ENCODE data around the gene SMYD3.

SMYD3 gene

DNA sequence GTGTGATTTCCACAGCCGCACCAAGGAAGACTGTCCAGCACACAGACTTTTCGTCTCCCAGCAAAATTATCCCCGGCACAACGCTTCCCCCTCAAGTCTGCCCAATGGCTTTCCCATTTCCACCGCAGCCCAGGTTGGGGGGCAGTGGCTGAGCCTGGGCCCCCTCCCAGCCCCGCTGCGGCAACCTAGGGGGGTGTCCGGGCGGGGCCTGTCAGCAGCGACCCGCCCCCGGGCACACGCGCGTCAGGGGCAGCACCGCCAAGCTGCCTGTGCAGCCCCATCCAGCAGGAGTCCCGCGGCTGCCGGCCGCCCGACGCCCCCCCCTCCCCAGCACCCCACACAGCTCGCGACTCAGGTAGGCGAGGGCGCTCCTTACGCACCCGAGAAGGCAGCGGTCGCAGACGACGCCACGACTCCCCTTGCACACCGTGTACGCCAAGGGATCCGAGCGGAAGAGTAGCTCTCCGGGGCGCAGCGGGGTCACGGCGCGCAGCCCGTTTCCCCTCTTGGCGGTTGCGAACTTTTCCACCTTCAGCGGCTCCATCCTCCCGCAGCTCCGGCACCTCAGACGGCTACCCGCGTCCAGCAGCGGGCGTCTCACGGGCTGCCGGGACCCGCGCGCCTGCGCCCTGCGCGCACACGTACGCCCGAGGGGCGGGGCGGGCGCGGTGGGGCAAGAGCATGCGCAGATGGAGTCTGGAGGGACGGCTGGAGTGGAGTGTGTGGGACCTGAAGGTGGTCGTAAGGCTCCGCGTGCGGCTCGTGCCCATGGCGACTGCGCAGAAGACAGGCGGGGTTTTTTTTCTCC, at the start of gene SMYD3:
TSS of gene SMYD3 (minus strand) at position 606 of the 808 bp plus-strand sequence.
- peak; percentile 90 for DNase-seq

DNA sequence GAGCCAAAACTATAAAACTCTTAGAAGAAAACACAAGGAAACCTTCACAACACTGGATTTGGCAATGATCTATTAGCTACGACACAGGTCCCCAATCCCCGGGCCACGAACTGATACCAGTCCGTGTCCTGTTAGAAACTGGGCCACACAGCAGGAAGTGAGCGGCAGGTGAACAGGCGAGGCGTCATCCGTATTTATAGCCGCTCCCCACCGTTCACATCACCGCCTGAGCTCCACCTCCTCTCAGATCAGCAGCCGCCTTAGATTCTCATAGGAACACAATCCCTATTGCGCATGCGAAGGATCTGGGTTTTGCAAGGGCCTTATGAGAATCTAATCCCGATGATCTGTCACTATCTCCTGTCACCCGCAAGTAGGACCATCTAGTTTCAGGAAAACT, 47.1 kb upstream of the SMYD3 start:
- DNase-seq: no peak

DNA sequence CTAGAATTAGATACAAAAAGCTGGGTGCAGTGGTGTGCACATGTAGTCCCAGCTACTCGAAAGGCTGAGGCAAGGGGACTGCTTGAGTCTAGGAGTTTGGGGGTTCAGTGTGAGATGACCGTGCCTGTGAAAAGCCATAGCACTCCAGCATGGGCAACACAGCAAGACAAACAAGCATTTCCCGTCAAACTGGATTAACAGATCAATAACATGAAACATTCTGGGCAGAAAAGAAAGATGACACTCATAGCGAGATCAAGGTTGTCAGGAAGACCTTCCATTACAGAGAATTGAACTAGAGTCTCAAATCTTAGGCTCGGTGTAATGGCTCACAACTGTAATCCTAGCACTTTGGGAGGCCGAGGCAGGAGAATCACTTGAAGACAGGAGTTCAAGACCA, 45.0 kb upstream of the SMYD3 start:
- no peak for DNase-seq

DNA sequence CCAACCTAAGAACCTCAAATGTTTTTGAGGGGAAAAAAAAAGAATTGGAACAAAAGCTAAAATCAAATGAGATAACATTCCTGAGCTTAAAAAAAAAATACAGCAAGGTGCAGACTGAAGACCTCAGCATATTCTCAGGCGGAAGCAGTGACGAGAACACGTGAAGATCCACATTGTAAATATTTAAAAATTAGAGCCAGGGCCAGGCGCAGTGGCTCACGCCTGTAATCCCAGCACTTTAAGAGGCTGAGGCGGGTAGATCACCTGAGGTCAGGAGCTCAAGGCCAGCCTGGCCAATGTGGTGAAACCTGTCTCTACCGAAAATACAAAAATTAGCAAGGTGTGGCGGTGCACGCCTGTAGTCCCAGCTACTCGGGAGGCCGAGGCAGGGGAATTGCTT, 43.3 kb upstream of the SMYD3 start:
- no peak for DNase-seq

DNA sequence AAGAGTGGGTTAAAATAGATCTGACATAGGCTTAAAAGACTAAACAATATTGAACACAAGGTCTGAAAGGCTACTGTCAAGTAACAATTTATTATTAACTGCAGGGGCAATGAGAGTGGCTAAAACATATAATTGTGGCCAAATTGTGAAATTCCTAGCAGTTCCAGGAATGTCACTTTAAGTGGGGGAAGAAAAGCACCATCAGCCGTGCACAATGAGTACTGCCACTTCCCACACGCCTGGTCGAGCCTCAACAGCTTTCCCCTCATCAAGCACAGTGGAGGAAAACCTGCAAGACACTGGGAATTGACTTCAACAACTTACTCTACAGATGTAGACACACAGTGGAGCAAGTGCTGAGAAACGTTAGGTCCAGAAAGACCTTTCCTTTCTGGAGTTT, 42.6 kb upstream of the SMYD3 start:
- no peak for DNase-seq

DNA sequence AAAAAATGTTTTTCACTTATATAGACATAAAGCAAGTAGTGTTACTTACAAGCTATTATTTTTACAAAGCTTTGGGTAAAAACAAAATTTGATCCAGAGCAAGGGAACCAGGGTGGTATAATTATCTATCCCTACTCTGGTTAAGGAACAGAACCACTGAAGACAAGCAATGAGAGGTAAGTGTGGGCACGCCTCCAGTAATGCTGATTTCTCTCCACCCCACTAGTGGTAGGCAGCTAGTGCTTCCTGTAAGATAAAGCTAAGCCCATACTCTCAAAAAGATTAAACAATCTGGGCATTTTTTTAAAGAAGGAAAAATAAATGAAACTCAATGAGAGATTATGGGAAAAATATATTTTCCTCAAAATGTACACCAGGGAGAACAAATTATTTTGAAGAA, 36.9 kb upstream of the SMYD3 start:
- DNase-seq: no peak

DNA sequence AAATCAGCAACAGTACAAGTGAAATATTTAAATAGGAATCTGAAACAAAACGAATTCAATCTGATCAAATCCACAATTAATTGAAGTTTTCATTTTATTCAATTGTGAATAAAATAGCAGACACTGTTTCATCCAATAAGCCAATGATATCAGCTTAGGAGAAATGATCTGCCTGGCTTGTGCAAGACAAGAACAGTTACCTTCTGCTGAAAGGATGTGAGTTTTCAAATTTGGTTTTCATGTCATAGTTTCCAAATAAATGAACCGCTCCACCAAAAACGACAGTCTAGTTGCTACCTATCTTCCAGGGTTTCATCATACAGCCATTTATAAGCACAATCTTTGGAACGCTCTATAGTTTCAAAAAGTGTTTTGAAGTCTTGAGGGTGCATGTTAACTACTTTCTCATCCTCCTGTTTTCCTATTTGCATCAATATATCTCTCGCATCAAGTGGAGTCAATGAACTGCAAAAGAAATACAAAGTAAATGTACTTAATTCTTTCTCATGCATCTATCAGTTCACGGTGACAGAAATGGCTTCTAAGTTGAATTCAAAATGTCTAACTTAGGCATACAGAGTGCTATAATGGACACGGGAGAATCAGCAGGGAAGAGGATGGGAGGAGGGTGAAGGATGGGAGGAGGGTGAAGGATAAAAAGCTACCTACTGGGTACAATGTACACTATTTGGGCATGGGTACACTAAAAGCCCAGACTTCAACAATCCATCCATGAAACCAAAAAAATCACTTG, 33.8 kb upstream of the SMYD3 start:
- no peak for DNase-seq

DNA sequence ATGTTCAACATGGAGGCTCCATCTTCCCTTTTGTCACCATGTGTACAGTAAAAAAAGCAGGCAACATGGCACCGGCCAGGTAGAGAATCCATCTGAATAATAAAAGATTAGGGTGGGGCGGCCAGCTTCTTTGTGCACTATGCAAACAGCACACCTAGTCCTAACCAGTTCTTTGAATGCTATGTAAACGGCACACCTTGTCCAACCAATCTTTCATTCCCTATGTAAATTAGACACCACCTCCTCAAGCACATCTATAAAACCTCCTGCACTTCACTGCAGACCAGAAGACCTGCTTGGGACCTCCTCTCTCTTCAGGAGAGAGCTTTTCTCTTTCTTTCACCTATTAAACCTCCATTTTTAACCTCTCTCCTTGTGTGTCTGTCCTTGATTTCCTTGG, 30.8 kb upstream of the SMYD3 start:
- no peak for DNase-seq

DNA sequence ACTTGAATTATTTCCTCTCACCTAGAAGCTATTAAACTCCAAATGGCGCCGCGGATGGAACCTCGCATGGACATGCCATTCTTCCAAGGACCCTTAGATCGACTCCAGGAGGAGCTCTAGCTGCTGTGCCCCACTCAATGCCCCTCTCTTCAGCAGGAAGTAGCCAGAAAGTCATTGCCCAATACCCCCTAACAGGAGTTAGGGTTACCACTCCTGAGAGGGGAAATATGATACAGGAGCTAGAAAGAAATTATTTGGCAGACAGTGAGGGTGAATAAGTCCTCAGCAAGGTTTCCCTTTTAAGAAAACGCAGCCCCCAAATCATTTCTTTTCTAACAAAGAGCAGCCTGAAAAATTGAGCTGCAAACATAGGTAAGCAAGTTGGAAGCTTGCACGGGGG, 30.4 kb upstream of the SMYD3 start:
- DNase-seq: no peak

DNA sequence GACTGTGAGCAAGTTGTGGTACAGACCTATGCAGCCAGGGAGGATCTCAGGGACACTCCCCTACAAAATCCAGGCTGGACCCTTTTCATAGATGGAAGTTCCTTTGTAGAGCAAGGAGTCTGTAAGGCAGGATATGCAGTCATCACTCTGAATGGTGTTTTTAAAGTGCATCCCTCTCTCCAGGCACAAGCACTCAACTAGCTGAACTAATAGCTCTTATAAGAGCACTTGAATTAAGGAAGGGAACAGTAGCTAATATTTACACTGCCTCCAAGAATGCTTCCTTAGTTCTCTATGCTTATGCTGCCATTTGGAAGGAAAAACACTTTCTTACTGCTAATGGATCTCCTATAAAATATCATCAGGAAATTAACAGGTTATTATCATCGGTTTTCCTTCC, 27.0 kb upstream of the SMYD3 start:
- peak; percentile 28 for DNase-seq

DNA sequence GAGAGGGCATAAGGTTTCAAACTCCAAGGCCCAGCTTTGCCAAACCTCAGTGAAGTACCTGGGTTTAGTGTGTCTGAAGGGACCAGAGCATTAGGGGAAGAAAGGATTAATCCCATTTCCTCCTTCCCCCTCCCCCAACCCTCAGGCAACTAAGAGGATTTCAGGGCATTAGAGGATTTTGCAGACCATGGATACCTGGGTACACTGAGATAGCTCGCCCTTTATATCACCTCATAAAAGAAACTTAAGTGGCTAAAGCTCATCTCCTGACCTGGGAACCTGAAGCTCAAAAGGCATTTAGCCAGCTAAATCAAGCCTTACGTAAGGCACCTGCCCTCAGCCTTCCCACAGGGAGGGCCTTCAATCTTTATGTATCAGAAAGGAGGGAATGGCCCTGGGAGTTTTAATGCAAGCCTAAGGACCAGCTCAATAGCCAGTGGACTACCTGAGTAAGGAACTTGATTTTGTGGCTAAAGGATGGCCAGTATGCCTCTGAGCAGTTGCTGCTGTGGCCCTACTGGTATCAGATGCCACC, 26.4 kb upstream of the SMYD3 start:
- no peak for DNase-seq

DNA sequence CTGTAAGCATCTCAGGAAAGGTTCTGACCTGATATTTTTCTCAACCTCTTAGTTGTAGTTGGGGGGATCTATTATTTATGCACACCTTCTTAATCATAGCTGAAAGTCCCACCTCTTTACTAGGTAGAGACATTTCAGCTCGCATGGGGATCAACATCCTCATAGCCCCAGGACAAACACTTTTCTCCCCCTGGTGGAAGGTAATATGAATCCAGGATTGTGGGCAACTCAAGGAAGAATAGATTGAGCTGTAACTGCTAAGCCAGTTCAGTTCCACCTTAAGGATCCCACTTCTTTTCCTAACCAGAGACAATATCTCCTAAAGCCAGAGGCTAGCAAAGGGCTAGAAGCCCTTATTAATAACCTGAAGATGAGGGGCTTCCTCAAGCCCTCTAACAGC, 25.4 kb upstream of the SMYD3 start:
- DNase-seq: peak; percentile 12

DNA sequence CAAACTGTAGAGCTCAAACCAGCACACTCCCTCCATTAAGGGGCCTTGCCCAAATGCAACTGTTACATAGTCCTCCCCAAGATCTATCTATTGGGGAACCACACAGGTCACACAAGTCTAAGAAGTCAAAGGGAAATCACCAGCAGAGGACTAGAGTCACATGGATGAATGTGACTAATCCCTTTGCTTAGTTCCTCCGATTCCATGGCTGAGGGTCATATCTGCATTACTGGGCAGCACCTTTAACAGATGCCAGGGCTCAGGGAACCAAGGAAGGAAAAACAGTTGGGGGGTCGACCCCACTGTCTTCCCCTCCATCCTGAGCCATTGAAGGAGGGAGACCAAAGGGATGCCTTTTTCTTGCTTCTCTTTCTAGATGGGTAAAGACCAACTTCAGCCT, 23.4 kb upstream of the SMYD3 start:
- no peak for DNase-seq

DNA sequence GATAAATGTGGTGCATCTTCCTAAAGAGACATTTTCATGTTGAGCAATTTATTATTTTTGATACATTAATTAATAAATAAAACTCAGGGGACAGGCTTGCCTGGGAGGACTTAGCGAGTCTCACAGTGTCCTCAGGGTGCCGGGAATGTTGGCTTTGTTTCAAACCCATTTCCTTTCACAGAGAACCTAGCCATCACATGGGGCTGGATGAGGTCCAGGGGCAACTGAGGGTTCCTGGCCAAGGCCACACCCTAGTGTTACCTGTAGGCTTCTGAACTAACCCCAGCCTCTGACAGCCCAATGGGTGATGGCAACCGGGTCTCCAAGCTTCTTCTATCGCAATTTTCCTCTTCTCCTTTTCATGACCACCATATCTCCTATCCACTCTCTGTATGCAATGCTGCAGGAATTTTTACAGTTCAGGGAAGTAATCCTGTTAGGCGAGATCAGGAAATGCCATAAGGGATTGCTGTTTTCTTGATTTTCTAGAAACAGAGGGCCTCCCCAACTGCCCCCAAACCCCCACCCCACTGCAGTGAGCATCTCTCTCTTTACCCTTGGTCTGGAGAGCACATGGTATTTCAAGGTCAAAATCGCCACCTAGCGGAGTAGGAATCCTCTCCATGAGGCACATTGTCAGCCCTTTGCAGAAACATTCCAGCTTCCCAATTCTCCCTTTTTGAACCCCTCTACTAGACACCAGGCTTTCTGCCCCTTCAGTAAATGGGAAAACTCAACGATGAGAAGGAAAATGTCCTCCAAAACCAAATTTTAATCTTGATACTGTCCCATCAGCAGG, 22.1 kb upstream of the SMYD3 start:
- DNase-seq: no peak

DNA sequence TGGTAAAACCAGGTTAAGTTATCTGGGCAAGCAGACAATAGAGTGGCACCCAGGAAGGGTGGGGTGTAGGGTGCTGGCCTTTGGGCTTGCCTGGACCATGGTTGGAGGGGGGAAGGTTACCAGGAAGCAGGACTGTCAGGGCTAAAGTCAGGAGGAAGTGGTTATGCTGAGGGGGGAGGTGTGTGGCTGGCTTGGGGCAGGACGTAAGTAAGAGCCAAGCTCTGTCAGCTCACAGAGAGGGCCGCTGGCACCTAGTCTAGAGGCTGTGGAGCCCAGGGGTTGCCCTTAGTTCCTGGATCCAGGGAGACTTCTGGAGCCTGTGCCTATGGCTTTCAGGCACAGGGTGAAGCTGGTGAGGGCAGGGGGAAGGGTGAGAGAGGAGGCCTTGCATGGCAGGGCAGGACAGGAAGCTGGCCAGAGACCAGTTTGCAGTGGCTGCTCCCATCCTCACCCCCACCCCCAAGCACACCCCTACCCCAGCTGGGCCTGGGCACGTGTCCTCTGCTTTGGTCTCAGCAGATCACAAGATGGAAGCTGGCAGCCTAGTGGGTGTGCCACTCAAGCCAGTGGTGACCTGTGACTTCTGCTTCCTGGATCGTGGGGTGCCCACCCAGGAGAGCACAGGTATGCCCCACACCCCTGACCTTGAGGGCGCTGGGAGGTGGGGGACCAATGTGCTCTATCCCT, 20.5 kb upstream of the SMYD3 start:
- peak; percentile 34 for DNase-seq

DNA sequence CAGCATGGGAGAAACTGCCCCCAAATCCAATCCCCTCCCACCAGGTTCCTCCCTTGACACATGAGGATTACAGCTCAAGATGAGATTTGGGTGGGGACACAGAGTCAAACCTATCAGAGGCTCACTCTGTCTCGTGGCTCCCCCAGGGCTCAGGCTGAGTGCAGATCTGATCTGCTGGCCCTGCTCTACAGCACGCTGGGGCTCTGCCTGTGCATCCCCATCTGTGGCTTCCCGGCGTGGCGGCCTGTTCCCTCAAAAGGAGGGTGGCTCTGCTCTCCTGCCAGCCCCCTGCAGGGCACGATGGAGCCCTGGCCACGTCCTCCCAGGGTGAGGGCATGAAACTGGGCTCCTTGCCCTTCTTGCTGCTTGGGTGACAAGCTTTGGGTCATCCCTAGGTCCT, 19.8 kb upstream of the SMYD3 start:
- no peak for DNase-seq

DNA sequence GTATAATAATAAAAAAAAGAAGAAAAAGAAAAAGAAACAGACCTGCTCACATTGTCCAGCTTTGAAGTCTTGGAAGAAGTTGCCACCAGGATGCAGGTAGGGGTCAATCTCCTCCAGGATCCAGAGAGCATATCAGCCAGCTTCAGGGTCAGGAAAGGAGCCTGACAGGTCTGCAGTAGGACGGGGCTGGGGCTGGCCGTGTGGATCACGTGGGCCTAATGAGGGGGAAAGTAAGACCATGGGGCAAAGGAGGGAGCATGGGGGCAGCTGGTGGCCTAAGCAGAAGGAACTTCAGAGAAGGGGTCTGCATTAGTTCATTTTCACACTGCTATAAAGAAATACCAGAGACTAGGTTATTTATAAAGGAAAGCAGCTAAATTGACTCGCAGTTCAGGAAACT, 19.3 kb upstream of the SMYD3 start:
- no peak for DNase-seq

DNA sequence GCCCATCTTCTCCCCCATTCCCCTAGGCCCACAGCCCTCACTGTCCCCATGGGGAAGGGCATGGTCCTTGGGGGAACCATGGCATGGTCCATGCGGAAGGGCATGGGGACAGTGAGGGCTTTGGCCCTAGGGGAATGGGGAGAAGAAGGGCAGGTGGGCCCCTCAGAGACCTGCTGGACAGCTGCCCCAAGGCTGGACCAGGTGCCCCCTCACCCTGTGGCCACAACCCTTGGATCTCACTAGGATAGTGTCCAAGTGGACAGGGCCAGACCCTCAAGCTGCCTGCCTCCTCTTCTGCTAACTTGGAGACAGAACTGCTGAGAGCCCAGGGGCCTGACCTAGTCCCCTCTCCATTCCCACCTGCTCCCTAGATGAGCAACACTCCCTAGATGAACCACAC, 12.4 kb upstream of the SMYD3 start:
- DNase-seq: no peak

DNA sequence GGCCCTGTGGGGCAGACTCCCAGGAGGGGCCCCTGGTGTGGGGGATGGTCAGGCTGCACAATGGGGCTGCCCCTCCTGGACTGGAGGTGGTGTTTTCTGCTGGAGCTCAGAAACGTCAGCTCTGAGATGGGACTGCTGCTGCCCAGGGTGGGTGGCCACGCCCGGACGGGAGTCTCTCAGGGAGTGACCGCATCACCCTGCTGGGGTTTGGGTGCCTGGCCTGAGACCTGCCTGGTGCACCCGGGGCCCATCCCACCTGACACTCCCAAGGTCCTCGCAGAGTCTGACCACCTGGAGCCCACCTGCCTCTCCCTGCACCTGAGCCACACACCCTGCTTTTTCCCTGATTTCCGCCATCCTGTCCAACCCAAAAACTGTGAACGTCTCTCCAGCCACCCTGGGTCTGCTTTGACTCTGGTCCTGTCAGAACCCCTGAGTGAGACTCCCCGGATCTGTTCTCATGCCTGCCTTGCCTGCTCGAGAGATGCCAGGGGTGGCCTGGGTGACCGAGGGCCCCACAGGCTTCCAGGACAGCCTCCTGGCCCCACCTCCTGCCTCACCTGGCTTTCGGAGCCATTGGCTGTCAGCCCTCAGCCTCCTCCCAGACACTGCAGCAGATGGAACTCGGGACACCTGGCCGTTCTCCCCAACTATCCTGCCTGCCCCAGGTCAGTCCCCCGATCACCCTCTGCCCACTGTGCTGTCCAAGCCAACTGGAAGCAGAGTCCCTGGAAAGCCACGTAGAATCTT, 11.6 kb upstream of the SMYD3 start:
- DNase-seq: no peak

DNA sequence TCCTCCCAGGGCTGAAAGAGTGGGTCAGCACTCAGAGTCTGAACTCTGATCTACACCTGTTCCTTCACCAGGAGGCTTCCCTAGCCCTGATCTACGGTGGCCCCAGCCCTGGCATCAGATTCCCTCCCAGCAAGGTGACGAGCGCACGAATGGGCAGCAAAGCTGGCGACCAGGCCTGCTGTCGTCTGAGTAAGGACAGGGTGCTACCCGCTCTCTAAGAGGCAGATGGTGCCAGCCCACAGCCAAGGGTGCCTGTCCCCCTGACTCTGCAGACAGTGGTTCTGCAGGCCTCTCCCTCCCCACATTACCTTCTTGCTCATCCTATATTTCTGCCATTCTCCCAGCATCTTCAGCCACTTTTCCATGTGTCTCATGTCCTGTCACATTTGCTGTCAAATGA, 10.3 kb upstream of the SMYD3 start:
- DNase-seq: no peak

DNA sequence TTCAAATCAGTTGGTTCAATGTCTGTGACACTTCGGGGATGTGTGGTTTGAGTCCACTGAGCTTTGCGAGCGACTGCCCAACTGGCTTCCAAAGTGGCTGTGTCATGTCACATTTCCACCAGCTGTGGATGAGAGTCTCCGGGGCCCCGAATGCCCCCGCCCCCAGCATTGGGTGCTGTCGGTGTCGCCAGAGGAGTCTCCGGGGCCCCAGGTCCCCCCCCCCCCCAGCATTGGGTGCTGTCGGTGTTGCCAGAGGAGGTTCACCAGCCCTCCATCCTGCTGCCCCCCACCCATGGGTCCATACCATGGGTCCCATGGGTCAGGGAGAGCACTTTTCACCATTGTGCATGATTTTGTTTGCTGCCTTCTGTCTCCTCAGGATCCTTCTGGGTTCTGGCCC, 9.0 kb upstream of the SMYD3 start:
- no peak for DNase-seq

DNA sequence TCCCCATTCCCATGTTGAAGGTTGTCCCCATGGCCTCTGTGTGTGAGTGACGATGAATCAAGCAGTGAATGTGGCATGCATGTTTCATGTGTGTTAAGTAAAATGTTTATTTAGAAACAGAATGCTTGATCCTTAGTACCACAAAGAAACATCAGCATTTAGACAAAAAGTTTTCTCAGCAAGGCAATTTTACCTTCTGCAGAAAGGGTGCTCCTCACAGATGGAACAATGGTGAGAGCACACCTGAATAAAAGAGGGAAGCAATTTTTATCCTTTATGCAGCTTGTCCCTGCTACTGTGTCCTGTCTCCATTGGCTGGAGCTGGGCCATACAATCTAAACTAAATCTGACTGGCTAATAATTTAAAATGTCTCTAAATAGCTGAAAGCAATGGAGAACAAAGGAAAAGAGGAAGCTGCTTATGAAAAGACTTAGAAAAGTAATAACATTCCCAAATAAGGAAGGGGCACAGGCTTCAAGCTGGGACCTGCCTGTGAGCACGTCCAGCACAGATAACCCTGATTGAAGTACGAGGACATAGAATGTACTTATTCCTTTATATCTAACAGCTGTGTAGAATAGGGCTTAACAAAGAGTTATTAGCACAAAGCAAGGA, 8.4 kb upstream of the SMYD3 start:
- no peak for DNase-seq

All from DMS53 (cell line).